ENCODE data around the gene TRIM40.

DNA sequence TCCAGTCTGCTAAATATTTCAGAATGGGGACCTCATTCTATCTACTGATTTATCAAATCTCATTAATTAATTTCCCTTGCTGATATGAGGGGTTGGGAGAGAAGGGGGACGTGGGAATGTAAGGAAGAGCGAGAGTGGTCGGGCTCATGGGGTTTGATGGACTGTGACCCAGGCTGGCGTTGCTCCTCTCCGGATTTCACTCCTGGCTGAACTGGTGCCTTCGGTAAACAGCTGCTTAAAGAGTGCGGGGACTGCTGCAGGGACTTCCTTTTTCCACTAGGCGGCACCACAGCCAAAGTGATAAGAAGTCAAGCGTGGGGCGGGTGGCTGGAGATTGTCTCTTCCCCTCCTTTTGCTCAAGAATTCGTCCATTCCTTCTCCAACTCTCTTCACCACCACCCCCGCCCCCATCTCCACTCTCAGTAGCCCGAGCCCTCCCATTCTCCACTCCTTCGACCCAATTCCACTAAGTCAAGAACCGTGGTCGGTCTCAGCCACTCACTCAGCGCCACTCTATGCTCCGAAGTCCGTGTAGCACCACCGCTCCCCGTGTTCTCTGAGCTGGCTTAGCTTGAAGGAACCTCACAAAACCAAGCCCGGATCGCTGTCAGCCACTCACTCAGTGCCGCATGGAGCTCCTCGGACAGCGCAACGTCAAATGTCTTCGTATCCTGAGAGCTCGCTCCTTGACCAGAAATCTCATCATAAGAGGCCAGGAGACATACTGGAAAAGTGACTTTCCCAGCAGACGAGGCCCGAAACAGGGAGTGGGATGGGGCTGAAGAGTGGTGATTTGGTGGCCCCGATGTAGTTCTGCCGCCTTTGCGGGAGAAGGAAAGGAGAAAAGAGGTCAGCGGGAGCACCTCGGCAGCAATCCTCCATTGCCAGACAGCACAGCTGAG is 32.7 kb upstream of the TRIM40 start:
- TF ChIP-seq CTCF (IDR thresholded peaks at IDR 0.05; ENCODE audit: low read depth, low read length), result peak; percentile 97
- TF ChIP-seq, protein P1, sequence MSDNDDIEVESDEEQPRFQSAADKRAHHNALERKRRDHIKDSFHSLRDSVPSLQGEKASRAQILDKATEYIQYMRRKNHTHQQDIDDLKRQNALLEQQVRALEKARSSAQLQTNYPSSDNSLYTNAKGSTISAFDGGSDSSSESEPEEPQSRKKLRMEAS (IDR thresholded peaks at IDR 0.05; ENCODE audit: low read depth, low read length), result peak; percentile 43; the same call in 1 of the 2 replicates
- no peak for TF ChIP-seq POLR2A (IDR thresholded peaks at IDR 0.05; ENCODE audit: extremely low read depth, insufficient read length)
